OCI-LY3 (cell line): ENCODE data around the gene KLLN.

Experiments
- H2AFZ ChIP-seq: fragments of 200-600, 300-600 bp; shearing (Covaris generic); 2 replicates; pipeline ENCODE4 v1.6.0; 2014; ENCODE audit warnings: antibody characterized with exemption, low read depth, low read length
- H3K27ac ChIP-seq: fragments of 200-600, 300-600 bp; sonication (generic); 2 replicates; pipeline ENCODE4 v1.5.1; 2014; ENCODE audit warnings: mild to moderate bottlenecking, low read length, moderate library complexity, mixed read lengths
- H3K27me3 ChIP-seq: fragments of 200-600, 300-600 bp; sonication (generic); 2 replicates; pipeline ENCODE4 v1.6.1; 2014; ENCODE audit warnings: low read depth, low read length, mixed read lengths
- H3K36me3 ChIP-seq: fragments of 200-600, 300-600 bp; sonication (generic); replicated peaks from 2 replicates; pipeline ENCODE3; 2014; ENCODE audit warnings: low read depth, low read length, mixed read lengths
- H3K4me1 ChIP-seq: fragments of 300-600, 200-600 bp; sonication (generic); 2 replicates; pipeline ENCODE4 v1.6.1; 2014; ENCODE audit warnings: low read length, mixed read lengths
- H3K4me2 ChIP-seq: fragments of 200-600, 300-600 bp; sonication (generic); 2 replicates; pipeline ENCODE4 v1.6.1; 2014; ENCODE audit warnings: low read length, mixed read lengths
- H3K4me3 ChIP-seq: fragments of 300-600, 200-600 bp; sonication (generic); 2 replicates; pipeline ENCODE4 v1.5.1; 2014; ENCODE audit warnings: antibody characterized with exemption, mild to moderate bottlenecking, low read length, moderate library complexity
- H3K79me2 ChIP-seq: fragments of 300-600, 200-600 bp; shearing (Covaris generic); 2 replicates; pipeline ENCODE4 v1.6.1; 2014; ENCODE audit warnings: mild to moderate bottlenecking, low read length, mixed read lengths
- H3K9ac ChIP-seq: fragments of 300-600, 200-600 bp; shearing (Covaris generic); 2 replicates; pipeline ENCODE4 v1.6.0; 2014; ENCODE audit warnings: mild to moderate bottlenecking, low read length, moderate library complexity
- H3K9me3 ChIP-seq: fragments of 200-600, 300-600 bp; shearing (Covaris generic); 2 replicates; pipeline ENCODE4 v1.6.1; 2014; ENCODE audit warnings: low read length, mixed read lengths; ENCODE audit not compliant: insufficient read depth
- H4K20me1 ChIP-seq: fragments of 200-600, 300-600 bp; sonication (generic); 2 replicates; pipeline ENCODE4 v1.6.1; 2016; ENCODE audit warnings: low read length, mixed read lengths; ENCODE audit not compliant: insufficient read depth
- EZH2phosphoT487 ChIP-seq: fragments of 200-600 bp; shearing (Covaris generic); IDR thresholded peaks from 2 replicates; pipeline ENCODE4 v1.6.1; 2018; ENCODE audit warnings: antibody characterized with exemption, mixed run types, low read depth
- TF ChIP-seq, protein P1 (sequence below): fragments of 200-600, 300-600 bp; sonication (generic); IDR thresholded peaks from 2 replicates; pipeline ENCODE4 v1.5.1; 2014; ENCODE audit warnings: antibody characterized with exemption, low read length, low read depth

Gene KLLN

DNA sequence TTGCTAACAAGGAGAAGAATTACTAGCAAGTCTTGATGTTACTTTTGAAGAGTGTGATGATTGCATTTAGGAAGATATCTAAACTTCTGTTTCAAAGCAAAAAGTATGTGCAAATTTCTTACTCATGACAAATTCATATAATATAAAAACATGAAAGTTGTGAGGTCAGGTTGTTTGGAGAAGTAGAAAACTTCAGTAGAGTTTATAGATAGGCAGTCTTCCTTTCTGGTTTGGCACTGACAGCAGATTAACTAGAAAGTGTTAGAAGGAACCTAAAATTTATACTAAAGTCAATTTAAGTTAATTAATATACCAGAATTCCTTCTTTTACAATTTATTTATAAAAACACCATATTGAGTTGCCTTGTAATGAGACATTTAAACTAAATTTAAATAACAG is 17.0 kb upstream of the KLLN start:
- no peaks in the 10 kb centered on the region for H3K27me3 ChIP-seq
- H3K4me3 ChIP-seq: no peak overlapping the region
- H3K4me1 ChIP-seq: peaks cover 9% of the 10 kb centered on the region
- H3K27ac ChIP-seq: no peak overlapping the region
- H3K79me2 ChIP-seq: peaks cover 50% of the 10 kb centered on the region
- TF ChIP-seq, protein P1, sequence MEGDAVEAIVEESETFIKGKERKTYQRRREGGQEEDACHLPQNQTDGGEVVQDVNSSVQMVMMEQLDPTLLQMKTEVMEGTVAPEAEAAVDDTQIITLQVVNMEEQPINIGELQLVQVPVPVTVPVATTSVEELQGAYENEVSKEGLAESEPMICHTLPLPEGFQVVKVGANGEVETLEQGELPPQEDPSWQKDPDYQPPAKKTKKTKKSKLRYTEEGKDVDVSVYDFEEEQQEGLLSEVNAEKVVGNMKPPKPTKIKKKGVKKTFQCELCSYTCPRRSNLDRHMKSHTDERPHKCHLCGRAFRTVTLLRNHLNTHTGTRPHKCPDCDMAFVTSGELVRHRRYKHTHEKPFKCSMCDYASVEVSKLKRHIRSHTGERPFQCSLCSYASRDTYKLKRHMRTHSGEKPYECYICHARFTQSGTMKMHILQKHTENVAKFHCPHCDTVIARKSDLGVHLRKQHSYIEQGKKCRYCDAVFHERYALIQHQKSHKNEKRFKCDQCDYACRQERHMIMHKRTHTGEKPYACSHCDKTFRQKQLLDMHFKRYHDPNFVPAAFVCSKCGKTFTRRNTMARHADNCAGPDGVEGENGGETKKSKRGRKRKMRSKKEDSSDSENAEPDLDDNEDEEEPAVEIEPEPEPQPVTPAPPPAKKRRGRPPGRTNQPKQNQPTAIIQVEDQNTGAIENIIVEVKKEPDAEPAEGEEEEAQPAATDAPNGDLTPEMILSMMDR: no peak
- no peak for TF ChIP-seq EZH2phosphoT487
- no peaks in the 10 kb centered on the region for H3K9me3 ChIP-seq
- H3K4me2 ChIP-seq: no peak overlapping the region
- peaks cover 34% of the 10 kb centered on the region for H4K20me1 ChIP-seq
- H2AFZ ChIP-seq: no peak overlapping the region
- H3K9ac ChIP-seq: no peak overlapping the region
- peaks cover 24% of the 10 kb centered on the region for H3K36me3 ChIP-seq

- Histone ChIP-seq H4K20me1 (peaks cover 44% of the 10 kb centered on the region), H3K36me3 (peaks cover 27% of the 10 kb centered on the region), H3K9ac (no peak overlapping the region), H3K4me3 (no peak overlapping the region), H3K4me1 (peaks cover 14% of the 10 kb centered on the region), H3K27me3 (no peaks in the 10 kb centered on the region), H3K79me2 (peaks cover 64% of the 10 kb centered on the region), H3K27ac (no peak overlapping the region), H2AFZ (no peak overlapping the region), H3K9me3 (no peaks in the 10 kb centered on the region), H3K4me2 (no peak overlapping the region)
- TF ChIP-seq EZH2phosphoT487: no peak
- TF ChIP-seq, protein P1: no peak
Measured at GRCh38 chr10:87878664-87879459, 15.5 kb upstream of the KLLN start.

DNA sequence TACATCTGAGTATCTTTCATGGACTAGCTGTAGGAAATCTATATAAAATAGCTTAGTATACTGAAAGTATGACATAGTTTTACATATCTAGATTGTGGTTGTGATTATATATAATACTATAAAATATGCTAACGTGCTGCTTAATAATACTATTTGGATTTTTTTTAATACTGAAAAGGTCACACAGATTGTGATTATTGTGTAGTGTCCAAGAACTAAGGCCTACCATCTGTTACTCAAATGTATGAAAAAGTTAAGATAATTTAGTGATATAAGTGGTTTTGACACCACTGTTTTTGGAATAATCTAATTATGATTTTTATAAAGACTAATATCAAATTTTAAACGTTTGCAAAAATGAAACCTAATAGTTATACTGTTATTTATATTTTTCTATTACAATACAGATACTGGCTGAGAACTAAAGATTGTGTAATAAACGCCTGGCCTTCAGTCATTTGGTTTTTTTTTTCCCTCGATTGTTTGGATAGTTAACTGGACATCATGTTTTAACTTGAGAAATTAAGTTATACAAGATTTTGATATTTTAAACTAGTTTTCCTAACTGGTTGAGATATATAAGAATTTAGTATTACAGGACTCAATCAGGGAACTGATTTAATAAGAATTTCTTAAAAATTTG is 12.7 kb upstream of the KLLN start:
- H3K36me3 ChIP-seq: peaks cover 16% of the 10 kb centered on the region
- no peak overlapping the region for H3K9ac ChIP-seq
- peaks cover 5% of the 10 kb centered on the region for H3K4me1 ChIP-seq
- peaks cover 46% of the 10 kb centered on the region for H4K20me1 ChIP-seq
- H3K79me2 ChIP-seq: peaks cover 72% of the 10 kb centered on the region
- no peak overlapping the region for H3K27ac ChIP-seq
- no peak overlapping the region for H3K4me2 ChIP-seq
- no peak overlapping the region for H3K4me3 ChIP-seq
- H3K9me3 ChIP-seq: no peaks in the 10 kb centered on the region
- H3K27me3 ChIP-seq: no peaks in the 10 kb centered on the region
- TF ChIP-seq, protein P1: no peak
- no peak for TF ChIP-seq EZH2phosphoT487
- H2AFZ ChIP-seq: no peak overlapping the region

DNA sequence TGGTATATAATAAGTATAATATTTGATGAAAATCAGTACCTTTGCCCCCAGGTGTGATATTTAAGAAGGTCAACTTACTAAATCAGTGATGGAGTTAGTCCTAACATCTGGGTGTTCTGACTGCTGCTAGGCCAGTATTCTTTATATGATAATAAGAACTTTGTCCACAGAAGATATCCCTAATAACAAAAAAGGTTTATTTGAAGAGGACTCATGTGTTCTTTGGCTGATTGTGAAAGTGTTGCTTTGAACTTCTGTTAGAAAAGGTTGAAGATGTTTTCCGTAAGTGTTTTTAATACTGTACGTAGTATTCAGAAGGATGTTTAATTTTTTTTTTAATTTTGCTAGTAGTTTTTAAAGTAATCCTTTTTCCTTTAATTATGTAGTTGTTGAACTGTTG is 10.3 kb upstream of the KLLN start:
- peaks cover 9% of the 10 kb centered on the region for H3K4me1 ChIP-seq
- peaks cover 11% of the 10 kb centered on the region for H3K36me3 ChIP-seq
- no peak overlapping the region for H3K27ac ChIP-seq
- peaks cover 84% of the 10 kb centered on the region for H3K79me2 ChIP-seq
- no peaks in the 10 kb centered on the region for H3K27me3 ChIP-seq
- no peak for TF ChIP-seq EZH2phosphoT487
- H3K4me3 ChIP-seq: no peak overlapping the region
- H4K20me1 ChIP-seq: peaks cover 63% of the 10 kb centered on the region
- no peak overlapping the region for H2AFZ ChIP-seq
- H3K9me3 ChIP-seq: no peaks in the 10 kb centered on the region
- H3K4me2 ChIP-seq: no peak overlapping the region
- no peak overlapping the region for H3K9ac ChIP-seq
